ENCODE measurements around the gene C1QL3.

- TF ChIP-seq REST (IDR thresholded peaks at IDR 0.05; ENCODE audit: unreplicated experiment) (no peak), CREB1 (CRISPR knock-in tag; IDR thresholded peaks at IDR 0.05; ENCODE audit: low read depth) (no peak), ETS1 (IDR thresholded peaks at IDR 0.05) (no peak), CTCF (conservative IDR thresholded peaks at IDR 0.05; ENCODE audit: low read depth in 2 of 2) (no peak), EZH2 (IDR thresholded peaks at IDR 0.05; ENCODE audit: low read depth, unreplicated experiment) (no peak), EZH2phosphoT487 (IDR thresholded peaks at IDR 0.05; ENCODE audit: unreplicated experiment) (no peak), POLR2AphosphoS5 (IDR thresholded peaks at IDR 0.05; ENCODE audit: low read depth) (no peak), NANOG (IDR thresholded peaks at IDR 0.05; ENCODE audit: borderline replicate concordance) (no peak)
Measured at GRCh38 chr10:16529853-16530252, 8.2 kb upstream of the C1QL3 start.
